Astrocyte (in vitro differentiated cells and primary cell): ENCODE measurements around the gene FLT1. TPM values are rescaled to one million over a fixed set of nuclear protein-coding genes. Genes with fewer than 3 reads are reported as not detected.

Experiments
- DNase-seq: peaks from one replicate; pipeline ENCODE4 v3.0.0-alpha.2; 2010; ENCODE audit warnings: low read depth
- FAIRE-seq: peaks from 2 replicates; lab custom pipeline; 2011; peaks lifted over from hg19 to GRCh38; lab: Jason Lieb, UNC
- H2AFZ ChIP-seq: 2 replicates; pipeline ENCODE4 v1.6.0; 2012; ENCODE audit warnings: low read depth, low read length, inconsistent platforms
- H3K27ac ChIP-seq: 2 replicates; pipeline ENCODE4 v1.5.1; 2011; ENCODE audit warnings: low read depth, low read length, inconsistent platforms
- H3K27me3 ChIP-seq: 2 replicates; pipeline ENCODE4 v1.6.0; 2011; ENCODE audit warnings: low read length, inconsistent platforms; ENCODE audit not compliant: insufficient read depth
- H3K36me3 ChIP-seq: 2 replicates; pipeline ENCODE4 v1.5.1; 2011; ENCODE audit warnings: low read length, inconsistent platforms; ENCODE audit not compliant: insufficient read depth
- H3K4me1 ChIP-seq: 2 replicates; pipeline ENCODE4 v1.5.1; 2011; ENCODE audit warnings: low read length, inconsistent platforms; ENCODE audit not compliant: insufficient read depth
- H3K4me2 ChIP-seq: 2 replicates; pipeline ENCODE4 v1.6.0; 2012; ENCODE audit warnings: low read length, inconsistent platforms
- H3K4me3 ChIP-seq: 2 replicates; pipeline ENCODE4 v1.5.1; 2011; ENCODE audit warnings: low read depth, mild to moderate bottlenecking, low read length, inconsistent platforms; ENCODE audit not compliant: insufficient read depth
- H3K79me2 ChIP-seq: 2 replicates; pipeline ENCODE4 v1.6.0; 2012; ENCODE audit warnings: mild to moderate bottlenecking, low read length, inconsistent platforms; ENCODE audit not compliant: insufficient read depth
- H3K9ac ChIP-seq: 2 replicates; pipeline ENCODE4 v1.6.0; 2012; ENCODE audit warnings: mild to moderate bottlenecking, low read length, inconsistent platforms
- H3K9me3 ChIP-seq: 2 replicates; pipeline ENCODE4 v1.5.1; 2012; ENCODE audit warnings: low read depth, mild to moderate bottlenecking, low read length, inconsistent platforms; ENCODE audit not compliant: insufficient read depth
- H4K20me1 ChIP-seq: 2 replicates; pipeline ENCODE4 v1.6.0; 2012; ENCODE audit warnings: low read length, inconsistent platforms; ENCODE audit not compliant: insufficient read depth
- H3K27ac Mint-ChIP-seq: one replicate; pipeline ENCODE4 v1.8.0; 2021; ENCODE audit warnings: mild to moderate bottlenecking, mixed read lengths; ENCODE audit not compliant: unreplicated experiment
- H3K27me3 Mint-ChIP-seq: one replicate; pipeline ENCODE4 v1.8.0; 2021; ENCODE audit warnings: low read depth, mixed read lengths; ENCODE audit not compliant: unreplicated experiment
- H3K36me3 Mint-ChIP-seq: one replicate; pipeline ENCODE4 v1.8.0; 2021; ENCODE audit warnings: low read depth, mixed read lengths; ENCODE audit not compliant: unreplicated experiment
- H3K4me1 Mint-ChIP-seq: one replicate; pipeline ENCODE4 v1.8.0; 2021; ENCODE audit warnings: low read depth, mixed read lengths; ENCODE audit not compliant: unreplicated experiment
- H3K4me3 Mint-ChIP-seq: one replicate; pipeline ENCODE4 v1.8.0; 2021; ENCODE audit warnings: mild to moderate bottlenecking, moderate library complexity, mixed read lengths; ENCODE audit not compliant: unreplicated experiment
- H3K9me3 Mint-ChIP-seq: one replicate; pipeline ENCODE4 v1.8.0; 2021; ENCODE audit warnings: mild to moderate bottlenecking, mixed read lengths; ENCODE audit not compliant: unreplicated experiment
- CTCF ChIP-seq: IDR thresholded peaks from 2 replicates; pipeline ENCODE4 v1.5.1; 2011; ENCODE audit warnings: low read depth, mild to moderate bottlenecking, inconsistent platforms, low read length, moderate library complexity; ENCODE audit not compliant: insufficient read depth
- EZH2 ChIP-seq: IDR thresholded peaks from 2 replicates; pipeline ENCODE4 v1.6.1; 2012; ENCODE audit warnings: mild to moderate bottlenecking, low read length, inconsistent platforms; ENCODE audit not compliant: insufficient read depth
- total RNA-seq: library from RNA; stranded (reverse); gene quantifications from 2 replicates; pipeline ENCODE4 v1.2.1, GENCODE V29; 2021

FLT1 gene
- total RNA-seq, 1 donor from 2014 or later: 7.3 TPM

- no peaks in the 10 kb centered on the region for H3K36me3 Mint-ChIP-seq
- no peaks in the 10 kb centered on the region for H3K9me3 Mint-ChIP-seq
- peaks cover 2% of the 10 kb centered on the region for H3K27me3 Mint-ChIP-seq
- Histone ChIP-seq H3K4me3 (no peak overlapping the region), H3K27ac (no peak overlapping the region), H3K9me3 (no peaks in the 10 kb centered on the region), H3K36me3 (no peaks in the 10 kb centered on the region), H2AFZ (no peak overlapping the region), H3K27me3 (peaks cover 42% of the 10 kb centered on the region), H3K9ac (no peak overlapping the region), H3K4me1 (no peaks in the 10 kb centered on the region), H3K4me2 (no peak overlapping the region), H3K79me2 (no peaks in the 10 kb centered on the region), H4K20me1 (no peaks in the 10 kb centered on the region)
- no peak for TF ChIP-seq EZH2
- no peak for TF ChIP-seq CTCF
- peaks cover 23% of the 10 kb centered on the region for H3K4me1 Mint-ChIP-seq
- H3K4me3 Mint-ChIP-seq: no peak overlapping the region
- DNase-seq (no peak), FAIRE-seq (no peak)
- peak overlapping the region; percentile 48 for H3K27ac Mint-ChIP-seq
Observed at GRCh38 chr13:28488376-28489005, 6.4 kb downstream of the FLT1 start.

GRCh38 chr13:28485996-28486543 lies 8.9 kb downstream of the FLT1 start:
- Histone ChIP-seq H3K27ac (no peak overlapping the region), H2AFZ (no peak overlapping the region), H3K9ac (no peak overlapping the region), H3K36me3 (no peaks in the 10 kb centered on the region), H3K79me2 (no peaks in the 10 kb centered on the region), H3K27me3 (peaks cover 24% of the 10 kb centered on the region), H4K20me1 (no peaks in the 10 kb centered on the region), H3K4me1 (no peaks in the 10 kb centered on the region), H3K4me2 (no peak overlapping the region), H3K9me3 (no peaks in the 10 kb centered on the region), H3K4me3 (no peak overlapping the region)
- DNase-seq: no peak
- FAIRE-seq: no peak
- Mint-ChIP-seq H3K9me3 (no peaks in the 10 kb centered on the region), H3K36me3 (no peaks in the 10 kb centered on the region), H3K27me3 (no peaks in the 10 kb centered on the region), H3K4me3 (no peak overlapping the region), H3K27ac (no peak overlapping the region), H3K4me1 (peaks cover 18% of the 10 kb centered on the region)
- TF ChIP-seq EZH2 (no peak), CTCF (no peak)

GRCh38 chr13:28485551-28485950 lies 9.4 kb downstream of the FLT1 start:
- no peaks in the 10 kb centered on the region for H3K79me2 ChIP-seq
- no peaks in the 10 kb centered on the region for H3K36me3 ChIP-seq
- no peak overlapping the region for H3K4me2 ChIP-seq
- no peaks in the 10 kb centered on the region for H3K9me3 ChIP-seq
- H4K20me1 ChIP-seq: no peaks in the 10 kb centered on the region
- no peak overlapping the region for H3K4me3 ChIP-seq
- Mint-ChIP-seq H3K4me1 (peaks cover 17% of the 10 kb centered on the region), H3K4me3 (no peak overlapping the region), H3K36me3 (no peaks in the 10 kb centered on the region), H3K27ac (no peak overlapping the region), H3K27me3 (no peaks in the 10 kb centered on the region), H3K9me3 (no peaks in the 10 kb centered on the region)
- DNase-seq: no peak
- H3K4me1 ChIP-seq: no peaks in the 10 kb centered on the region
- H3K9ac ChIP-seq: no peak overlapping the region
- no peak overlapping the region for H2AFZ ChIP-seq
- peaks cover 19% of the 10 kb centered on the region for H3K27me3 ChIP-seq
- no peak for TF ChIP-seq EZH2
- TF ChIP-seq CTCF: no peak
- FAIRE-seq: no peak
- H3K27ac ChIP-seq: no peak overlapping the region
